Activated CD8-positive, alpha-beta T cell treated with anti-CD3 and anti-CD28 coated beads for 36 hours (primary cell): ENCODE data around the gene PRLH. TPM values are rescaled to one million over a fixed set of nuclear protein-coding genes. Genes with fewer than 3 reads are reported as not detected.
"Not testable (repeated sequence)": the region's sequence is repeated elsewhere in the genome, so short reads cannot be mapped to it uniquely, and the experiment has no call there.

Experiments used
- ATAC-seq: fragments of 200-7000 bp; cut with Tn5 transposase; one replicate; pipeline ENCODE4 v1.10.0; 2021; ENCODE audit warnings: mild to moderate bottlenecking, moderate library complexity
- CTCF ChIA-PET: fragments of 350-600 bp; sonication (Branson Sonifier 250); formaldehyde crosslinking; loops from one replicate; lab custom pipeline; 2021; ENCODE audit warnings: antibody characterized with exemption; lab: Charles Lee
- POLR2A ChIA-PET: fragments of 350-600 bp; sonication (Branson Sonifier 250); formaldehyde crosslinking; loops from one replicate; lab custom pipeline; 2021; ENCODE audit warnings: antibody characterized with exemption; lab: Charles Lee
- DNase-seq: peaks from one replicate; pipeline ENCODE4 v3.0.0-alpha.2; 2020
- H3K27ac Mint-ChIP-seq: one replicate; pipeline ENCODE4 v1.8.0; 2021; ENCODE audit warnings: mild to moderate bottlenecking, mixed read lengths
- H3K27me3 Mint-ChIP-seq: one replicate; pipeline ENCODE4 v1.8.0; 2021; ENCODE audit warnings: mixed read lengths
- H3K36me3 Mint-ChIP-seq: one replicate; pipeline ENCODE4 v1.8.0; 2021; ENCODE audit warnings: low read depth, mixed read lengths
- H3K4me1 Mint-ChIP-seq: one replicate; pipeline ENCODE4 v1.8.0; 2021; ENCODE audit warnings: low read depth, mixed read lengths
- H3K4me3 Mint-ChIP-seq: one replicate; pipeline ENCODE4 v1.8.0; 2021; ENCODE audit warnings: mild to moderate bottlenecking, moderate library complexity, mixed read lengths
- H3K9me3 Mint-ChIP-seq: one replicate; pipeline ENCODE4 v1.8.0; 2021; ENCODE audit warnings: mixed read lengths
- CTCF ChIP-seq: fragments of 200-600 bp; IDR thresholded peaks from one replicate; pipeline ENCODE4 v1.8.0; 2022; ENCODE audit warnings: antibody characterized with exemption, mild to moderate bottlenecking
- intact Hi-C: fragments of 100-400 bp; cut with micrococcal nuclease; formaldehyde crosslinking; loops from one replicate; pipeline ENCODE4 v1.10.0; 2022
- total RNA-seq, 2 experiments: library from RNA; stranded (reverse); gene quantifications; one replicate each; pipeline ENCODE4 v1.2.3, GENCODE V29; 2021

The PRLH gene
- total RNA-seq, 2 experiments from 2014 or later = not detected

- no peak overlapping the region for H3K4me3 Mint-ChIP-seq
- no peak for DNase-seq
- ChIA-PET CTCF (interaction anchor here (1.2 to 1.6 kb wide), 4 partner anchors 12 to 151 kb away, joined by 3 to 6 read pairs (median 4); no protein-coding TSS in a partner anchor), POLR2A (interaction anchor here (1.2 to 1.4 kb wide), 2 partner anchors 10 to 12 kb away, joined by 3 read pairs; no protein-coding TSS in a partner anchor)
- TF ChIP-seq CTCF = no peak
- peaks cover 9% of the 10 kb centered on the region for H3K4me1 Mint-ChIP-seq
- no peak for ATAC-seq
- H3K36me3 Mint-ChIP-seq = no peaks in the 10 kb centered on the region
- H3K27me3 Mint-ChIP-seq = no peaks in the 10 kb centered on the region
- no peak overlapping the region for H3K27ac Mint-ChIP-seq
- intact Hi-C loops = no loop called here
- no peaks in the 10 kb centered on the region for H3K9me3 Mint-ChIP-seq
These were observed 27.4 kb downstream of the PRLH start for GRCh38 chr2:237593596-237594320.

GRCh38 chr2:237594514-237594871 is 28.1 kb downstream of the PRLH start:
- no peak for ATAC-seq
- no peak for DNase-seq
- Mint-ChIP-seq H3K4me3 (no peak overlapping the region), H3K27me3 (no peaks in the 10 kb centered on the region), H3K27ac (no peak overlapping the region), H3K4me1 (peaks cover 9% of the 10 kb centered on the region), H3K36me3 (no peaks in the 10 kb centered on the region), H3K9me3 (no peaks in the 10 kb centered on the region)
- no peak for TF ChIP-seq CTCF
- CTCF ChIA-PET = interaction anchor here (1.2 kb wide), 2 partner anchors 13 to 22 kb away, joined by 3 read pairs; no protein-coding TSS in a partner anchor
- intact Hi-C loops = no loop called here
- POLR2A ChIA-PET = no interaction called here

- H3K9me3 Mint-ChIP-seq, H3K36me3 Mint-ChIP-seq, H3K27ac Mint-ChIP-seq, H3K27me3 Mint-ChIP-seq, POLR2A ChIA-PET, intact Hi-C loops, ATAC-seq, H3K4me1 Mint-ChIP-seq, DNase-seq, H3K4me3 Mint-ChIP-seq: not testable (repeated sequence)
- CTCF ChIA-PET = interaction anchor here (0.6 to 1.0 kb wide), 2 partner anchors 19 to 149 kb away, joined by 3 read pairs; no protein-coding TSS in a partner anchor
These were observed 29.6 kb downstream of the PRLH start for GRCh38 chr2:237595829-237596519.

- Mint-ChIP-seq H3K27ac (no peak overlapping the region), H3K4me1 (peaks cover 2% of the 10 kb centered on the region), H3K27me3 (no peaks in the 10 kb centered on the region), H3K36me3 (no peaks in the 10 kb centered on the region), H3K9me3 (no peaks in the 10 kb centered on the region), H3K4me3 (no peak overlapping the region)
- no peak for TF ChIP-seq CTCF
- ChIA-PET CTCF (interaction anchor here (0.6 to 1.0 kb wide), 2 partner anchors 18 to 148 kb away, joined by 3 read pairs; no protein-coding TSS in a partner anchor), POLR2A (no interaction called here)
- no peak for ATAC-seq
- intact Hi-C loops = no loop called here
- DNase-seq = no peak
These were observed 30.3 kb downstream of the PRLH start for GRCh38 chr2:237596520-237597195.

GRCh38 chr2:237597196-237598145 is 31.1 kb downstream of the PRLH start:
- DNase-seq = no peak
- CTCF ChIA-PET = no interaction called here
- H3K27ac Mint-ChIP-seq = no peak overlapping the region

More at GRCh38 chr2:237597196-237598145, 31.1 kb downstream of the PRLH start:
- POLR2A ChIA-PET = no interaction called here
- no peaks in the 10 kb centered on the region for H3K27me3 Mint-ChIP-seq
- no peak overlapping the region for H3K4me3 Mint-ChIP-seq
- no peaks in the 10 kb centered on the region for H3K36me3 Mint-ChIP-seq
- no peak for TF ChIP-seq CTCF
- peaks cover 1% of the 10 kb centered on the region for H3K4me1 Mint-ChIP-seq
- no peaks in the 10 kb centered on the region for H3K9me3 Mint-ChIP-seq
- no peak for ATAC-seq
- intact Hi-C loops = no loop called here
